ENCODE results near the gene EPAS1.

- TF ChIP-seq, protein P1, sequence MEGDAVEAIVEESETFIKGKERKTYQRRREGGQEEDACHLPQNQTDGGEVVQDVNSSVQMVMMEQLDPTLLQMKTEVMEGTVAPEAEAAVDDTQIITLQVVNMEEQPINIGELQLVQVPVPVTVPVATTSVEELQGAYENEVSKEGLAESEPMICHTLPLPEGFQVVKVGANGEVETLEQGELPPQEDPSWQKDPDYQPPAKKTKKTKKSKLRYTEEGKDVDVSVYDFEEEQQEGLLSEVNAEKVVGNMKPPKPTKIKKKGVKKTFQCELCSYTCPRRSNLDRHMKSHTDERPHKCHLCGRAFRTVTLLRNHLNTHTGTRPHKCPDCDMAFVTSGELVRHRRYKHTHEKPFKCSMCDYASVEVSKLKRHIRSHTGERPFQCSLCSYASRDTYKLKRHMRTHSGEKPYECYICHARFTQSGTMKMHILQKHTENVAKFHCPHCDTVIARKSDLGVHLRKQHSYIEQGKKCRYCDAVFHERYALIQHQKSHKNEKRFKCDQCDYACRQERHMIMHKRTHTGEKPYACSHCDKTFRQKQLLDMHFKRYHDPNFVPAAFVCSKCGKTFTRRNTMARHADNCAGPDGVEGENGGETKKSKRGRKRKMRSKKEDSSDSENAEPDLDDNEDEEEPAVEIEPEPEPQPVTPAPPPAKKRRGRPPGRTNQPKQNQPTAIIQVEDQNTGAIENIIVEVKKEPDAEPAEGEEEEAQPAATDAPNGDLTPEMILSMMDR (IDR thresholded peaks at IDR 0.05; ENCODE audit: low read depth, low read length, missing input control): no peak
- TF ChIP-seq, protein P2, sequence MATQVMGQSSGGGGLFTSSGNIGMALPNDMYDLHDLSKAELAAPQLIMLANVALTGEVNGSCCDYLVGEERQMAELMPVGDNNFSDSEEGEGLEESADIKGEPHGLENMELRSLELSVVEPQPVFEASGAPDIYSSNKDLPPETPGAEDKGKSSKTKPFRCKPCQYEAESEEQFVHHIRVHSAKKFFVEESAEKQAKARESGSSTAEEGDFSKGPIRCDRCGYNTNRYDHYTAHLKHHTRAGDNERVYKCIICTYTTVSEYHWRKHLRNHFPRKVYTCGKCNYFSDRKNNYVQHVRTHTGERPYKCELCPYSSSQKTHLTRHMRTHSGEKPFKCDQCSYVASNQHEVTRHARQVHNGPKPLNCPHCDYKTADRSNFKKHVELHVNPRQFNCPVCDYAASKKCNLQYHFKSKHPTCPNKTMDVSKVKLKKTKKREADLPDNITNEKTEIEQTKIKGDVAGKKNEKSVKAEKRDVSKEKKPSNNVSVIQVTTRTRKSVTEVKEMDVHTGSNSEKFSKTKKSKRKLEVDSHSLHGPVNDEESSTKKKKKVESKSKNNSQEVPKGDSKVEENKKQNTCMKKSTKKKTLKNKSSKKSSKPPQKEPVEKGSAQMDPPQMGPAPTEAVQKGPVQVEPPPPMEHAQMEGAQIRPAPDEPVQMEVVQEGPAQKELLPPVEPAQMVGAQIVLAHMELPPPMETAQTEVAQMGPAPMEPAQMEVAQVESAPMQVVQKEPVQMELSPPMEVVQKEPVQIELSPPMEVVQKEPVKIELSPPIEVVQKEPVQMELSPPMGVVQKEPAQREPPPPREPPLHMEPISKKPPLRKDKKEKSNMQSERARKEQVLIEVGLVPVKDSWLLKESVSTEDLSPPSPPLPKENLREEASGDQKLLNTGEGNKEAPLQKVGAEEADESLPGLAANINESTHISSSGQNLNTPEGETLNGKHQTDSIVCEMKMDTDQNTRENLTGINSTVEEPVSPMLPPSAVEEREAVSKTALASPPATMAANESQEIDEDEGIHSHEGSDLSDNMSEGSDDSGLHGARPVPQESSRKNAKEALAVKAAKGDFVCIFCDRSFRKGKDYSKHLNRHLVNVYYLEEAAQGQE (IDR thresholded peaks at IDR 0.05): no peak
These were observed 47.6 kb upstream of the EPAS1 start for GRCh38 chr2:46249654-46250053.

Data from liver (tissue), 2 donors.